Keratinocyte (primary cell): Measurements from ENCODE around the gene RAP1GAP2.

Experiments
- CTCF ChIP-seq, 3 experiments: IDR thresholded peaks in 1 of 3; conservative IDR thresholded peaks in 1 of 3; optimal IDR thresholded peaks in 1 of 3; 2 replicates in 2 of 3; 3 replicates in 1 of 3; pipeline versions ENCODE3 to v1.5.1; 2011; ENCODE audit warnings: low read length in 3 of 3, mild to moderate bottlenecking in 3 of 3, moderate library complexity in 2 of 3, control low read depth in 1 of 3, inconsistent platforms in 1 of 3; ENCODE audit not compliant: insufficient read depth in 2 of 3; ENCODE audit errors: extremely low read depth in 1 of 3
- EZH2 ChIP-seq: IDR thresholded peaks from one replicate; pipeline ENCODE4 v1.6.1; 2012; ENCODE audit warnings: inconsistent platforms, mild to moderate bottlenecking, low read length, moderate library complexity

DNA sequence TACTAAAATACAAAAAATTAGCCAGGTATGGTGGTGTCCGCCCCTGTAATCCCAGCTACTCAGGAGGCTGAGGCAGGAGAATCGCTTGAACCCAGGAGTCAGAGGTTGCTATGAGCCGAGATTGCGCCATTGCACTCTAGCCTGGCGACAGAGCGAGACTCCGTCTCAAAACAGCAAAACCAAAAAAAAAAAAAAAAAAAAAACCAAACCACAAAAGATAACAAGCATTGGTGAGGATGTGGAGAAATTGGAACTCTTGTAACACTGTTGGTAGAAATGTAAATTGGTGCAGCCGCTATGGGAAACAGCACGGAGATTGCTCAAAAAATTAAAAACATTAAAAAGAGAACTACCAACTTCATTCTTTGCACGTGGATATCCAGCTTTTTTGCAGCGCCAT lies 147.7 kb downstream of the RAP1GAP2 start:
- no peak for TF ChIP-seq CTCF (optimal IDR thresholded peaks at IDR 0.05 in 1 of 3, IDR thresholded peaks at IDR 0.05 in 1 of 3, conservative IDR thresholded peaks at IDR 0.05 in 1 of 3; ENCODE audit: extremely low read depth in 1 of 3, insufficient read depth in 2 of 3, low read length in 3 of 3)
- no peak for TF ChIP-seq EZH2
